Activated CD4-positive, CD25-positive, alpha-beta regulatory T cell treated with anti-CD3 and anti-CD28 coated beads, Interleukin-2, amount 50 U/mL, for 16 hours (primary cell): Measurements from ENCODE around the gene LRRC3C.
"Not testable (repeated sequence)": the region's sequence is repeated elsewhere in the genome, so short reads cannot be mapped to it uniquely, and the experiment has no call there.

Source experiments
- DNase-seq: peaks from one replicate; pipeline ENCODE4 v3.0.0-alpha.2; 2020; ENCODE audit warnings: low read depth, low spot score

LRRC3C gene

GRCh38 chr17:39946551-39947330, 19.2 kb downstream of the LRRC3C start:
- DNase-seq, result no peak

DNA sequence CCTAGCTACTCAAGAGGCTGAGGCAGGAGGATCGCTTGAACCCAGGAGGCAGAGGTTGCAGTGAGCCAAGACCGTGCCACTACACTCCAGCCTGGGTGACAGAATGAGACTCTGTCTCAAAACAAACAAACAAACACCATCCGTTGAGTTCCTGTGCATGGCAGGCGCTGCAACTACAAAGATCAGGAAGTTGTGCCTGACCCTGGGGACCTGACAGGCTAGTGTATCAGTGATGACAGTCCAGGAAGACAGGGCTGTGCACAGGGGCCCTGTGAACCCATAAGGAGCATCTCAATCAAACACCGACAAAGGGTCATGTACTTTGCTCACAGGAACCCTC, 20.9 kb downstream of the LRRC3C start:
- not testable (repeated sequence) for DNase-seq

DNA sequence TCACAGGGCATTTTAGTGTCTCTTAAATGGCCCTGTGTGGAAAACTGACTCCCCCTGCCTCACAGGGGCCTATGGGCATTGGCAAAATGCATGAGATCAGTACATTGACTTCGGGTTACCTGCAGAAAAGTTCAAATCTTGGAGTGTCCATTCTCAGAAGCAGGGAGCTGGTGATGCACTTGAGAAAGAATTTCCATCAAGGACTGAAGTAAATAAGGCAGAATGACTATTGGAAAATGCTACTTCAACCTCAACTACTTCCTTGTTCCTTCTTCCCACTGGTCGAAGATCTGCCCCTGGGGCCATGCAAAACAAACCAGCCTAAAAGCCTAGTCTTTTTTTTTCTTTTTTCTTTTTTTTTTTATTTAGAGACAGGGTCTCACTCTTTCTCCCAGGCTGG, 21.5 kb downstream of the LRRC3C start:
- DNase-seq, result no peak

- no peak for DNase-seq
These were observed 23.4 kb downstream of the LRRC3C start for GRCh38 chr17:39950871-39951348.

- DNase-seq, result no peak
These were observed 24.6 kb downstream of the LRRC3C start for GRCh38 chr17:39951924-39952679.

DNA sequence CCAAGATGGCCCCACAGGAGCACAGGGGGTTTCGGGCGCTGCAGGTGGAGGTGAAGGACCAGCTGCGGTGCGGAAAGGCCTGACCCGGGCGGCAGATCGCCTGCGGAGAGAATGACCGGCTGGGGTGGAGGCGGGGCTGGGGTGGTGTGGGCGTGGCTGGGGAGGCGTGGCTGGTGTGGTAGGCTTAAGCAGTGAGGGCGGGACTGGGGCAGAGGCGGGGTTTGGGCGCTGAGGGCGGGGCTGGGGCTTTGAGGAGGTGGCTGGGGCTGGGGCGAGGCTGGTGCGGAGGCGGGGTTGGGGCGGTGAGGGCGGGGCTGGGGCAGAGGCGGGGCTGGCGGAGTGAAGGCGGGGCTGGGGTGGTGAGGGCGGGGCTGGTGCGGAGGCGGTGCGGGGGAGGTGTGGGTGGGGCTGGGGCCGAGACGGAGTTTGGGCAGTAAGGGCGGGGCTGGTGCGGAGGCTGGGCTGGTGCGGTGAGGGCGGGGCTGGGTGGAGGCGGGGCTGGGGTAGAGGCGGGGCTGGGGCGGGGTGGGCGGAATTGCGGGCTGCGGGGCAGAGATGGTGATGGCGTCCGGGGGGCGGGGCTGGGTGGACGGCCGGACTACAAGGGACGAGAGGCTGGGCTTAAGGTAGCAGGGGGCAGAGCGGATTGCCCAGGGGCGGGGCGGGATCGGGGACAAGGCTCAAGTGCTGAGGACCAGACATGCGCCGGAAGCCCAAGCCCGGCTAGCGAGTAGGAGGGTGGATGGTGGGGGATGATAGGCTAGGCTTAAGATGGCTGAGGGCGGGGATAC, 25.3 kb downstream of the LRRC3C start:
- DNase-seq, result peak; percentile 82

DNA sequence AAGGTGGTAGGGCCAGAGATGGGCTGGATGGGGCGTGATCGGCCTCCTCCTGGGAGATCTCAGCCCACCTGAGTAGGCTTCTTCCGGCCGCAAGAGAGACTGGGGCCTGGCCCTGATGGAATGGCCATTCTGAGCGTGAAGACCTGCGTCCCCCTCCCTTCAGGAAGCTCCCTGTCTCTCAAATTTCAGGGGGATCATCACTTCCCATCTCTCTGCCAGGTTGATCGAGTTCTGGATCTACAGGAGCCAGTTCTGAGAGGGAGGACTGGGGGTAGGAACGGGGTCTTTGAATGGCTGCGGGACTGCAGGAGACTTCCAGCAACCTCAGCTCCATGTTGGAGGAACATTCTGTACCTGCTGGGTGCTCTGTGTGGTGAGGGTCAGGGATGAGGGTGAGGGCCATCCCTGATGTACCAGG, 25.9 kb downstream of the LRRC3C start:
- DNase-seq, result no peak

GRCh38 chr17:39954876-39955275, 27.3 kb downstream of the LRRC3C start:
- DNase-seq, result no peak

DNA sequence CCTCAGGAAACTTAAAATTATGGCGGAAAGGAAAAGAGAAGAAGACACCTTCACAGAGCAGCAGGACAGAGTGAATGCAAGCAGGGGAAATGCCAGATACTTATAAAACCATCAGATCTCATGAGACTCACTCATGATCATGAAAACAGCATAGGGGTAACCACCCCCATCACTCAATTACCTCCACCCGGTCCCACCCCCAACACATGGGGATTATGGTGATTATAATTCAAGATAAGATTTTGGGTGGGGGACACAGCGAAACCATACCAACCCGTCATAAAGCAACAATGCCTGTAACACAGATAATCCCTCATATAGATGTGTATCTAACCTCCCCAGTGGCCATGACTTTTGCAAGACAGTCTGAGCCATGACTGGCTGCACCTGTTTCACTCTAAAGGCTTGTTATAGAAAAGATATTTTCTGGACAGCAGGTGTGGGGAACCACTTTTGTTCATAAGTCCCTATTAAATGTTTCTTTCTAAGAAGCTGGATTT, 28.2 kb downstream of the LRRC3C start:
- no peak for DNase-seq

- DNase-seq, result no peak
These were observed 33.1 kb downstream of the LRRC3C start for GRCh38 chr17:39960524-39961041.

DNA sequence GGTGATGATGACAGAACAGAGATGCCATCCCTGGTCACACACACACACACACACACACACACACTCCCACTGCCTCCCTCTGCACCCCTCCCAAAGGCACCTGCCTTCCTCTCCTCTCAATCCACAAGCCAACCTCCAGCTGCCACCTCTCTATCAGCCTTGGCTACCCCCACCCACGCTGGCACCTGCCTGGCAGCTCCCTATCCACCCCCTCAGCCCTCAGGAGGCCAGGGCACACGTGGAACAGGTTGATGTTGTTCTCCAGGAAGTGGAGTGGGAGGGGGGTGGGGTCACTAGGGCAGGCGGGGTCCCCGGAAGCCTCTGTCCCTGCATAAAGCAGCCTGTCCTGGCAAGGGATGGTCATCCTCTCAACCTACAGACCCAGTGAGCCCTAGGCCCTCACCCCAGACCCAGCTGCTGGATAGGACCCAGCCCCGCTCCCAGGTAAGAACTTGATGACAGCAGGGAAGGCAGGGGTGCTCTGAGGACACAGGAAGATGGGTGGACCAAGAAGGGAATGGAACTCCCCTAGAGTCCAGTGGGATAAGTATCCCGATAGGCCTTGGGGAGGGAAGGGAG, 35.2 kb downstream of the LRRC3C start, which contains the start of gene GSDMA:
Gene GSDMA, plus strand, starts transcription at position 363 of the 579 bp plus-strand sequence. CDS start 2,684 bp downstream, outside the sequence.
- DNase-seq, result no peak

DNA sequence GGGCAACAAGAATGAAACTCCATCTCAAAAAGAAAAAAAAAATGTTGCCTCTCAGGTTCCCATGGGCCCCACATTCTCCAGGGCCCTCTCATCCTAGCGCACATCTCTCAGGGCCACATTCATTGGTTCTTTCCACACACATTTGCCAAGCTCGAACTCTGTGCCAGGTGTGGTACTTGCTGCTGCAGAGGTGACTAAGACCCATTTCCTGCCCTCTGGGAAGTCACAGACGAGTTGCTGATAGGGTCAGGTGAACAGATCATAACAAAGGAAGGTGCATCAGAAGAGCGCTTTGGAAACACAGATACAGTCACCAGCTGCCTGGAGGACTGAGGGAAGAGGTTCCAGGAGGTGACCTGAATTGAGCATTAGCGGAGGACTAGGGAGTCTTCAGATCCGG, 36.3 kb downstream of the LRRC3C start:
- DNase-seq, result no peak

- DNase-seq, result no peak
These were observed 37.6 kb downstream of the LRRC3C start for GRCh38 chr17:39965017-39965699.

DNA sequence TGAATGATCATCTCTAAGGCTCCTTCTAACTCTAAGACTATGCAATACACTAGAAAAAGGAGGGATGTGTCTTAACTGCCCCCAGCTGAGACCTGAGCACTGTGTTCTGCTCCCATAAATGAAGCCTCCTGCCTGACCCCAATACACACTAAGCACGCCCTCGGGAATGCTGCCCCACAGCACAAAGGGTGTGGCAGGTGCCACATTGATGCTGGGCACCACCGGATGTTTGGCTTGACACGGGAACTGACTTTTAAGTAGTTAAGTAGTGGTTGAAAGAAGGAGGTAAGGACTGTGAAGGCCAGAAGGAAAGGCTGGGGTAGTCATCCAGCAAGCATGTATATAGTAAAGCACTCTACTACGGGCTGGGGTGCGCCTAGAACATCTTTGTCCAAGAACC, 39.2 kb downstream of the LRRC3C start:
- DNase-seq, result no peak

DNA sequence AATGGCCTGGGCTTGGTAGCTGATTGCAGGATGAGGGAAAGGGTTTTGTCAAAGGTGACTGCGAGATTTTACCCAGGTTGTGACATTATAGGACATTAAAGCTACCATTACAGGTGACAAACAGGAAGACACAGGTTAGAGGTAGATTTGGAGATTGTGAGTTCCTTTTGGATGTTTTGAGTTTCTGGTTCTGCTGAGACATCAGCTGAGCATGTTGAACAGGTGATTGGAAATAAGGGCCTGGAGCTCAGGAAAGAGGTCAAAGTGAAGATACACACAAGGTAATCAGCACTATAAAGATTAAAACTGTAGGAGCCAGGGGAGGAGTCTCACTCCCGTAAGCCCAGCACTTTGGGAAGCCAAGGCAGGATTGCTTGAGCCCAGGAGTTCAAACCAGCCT, 41.2 kb downstream of the LRRC3C start:
- no peak for DNase-seq

DNA sequence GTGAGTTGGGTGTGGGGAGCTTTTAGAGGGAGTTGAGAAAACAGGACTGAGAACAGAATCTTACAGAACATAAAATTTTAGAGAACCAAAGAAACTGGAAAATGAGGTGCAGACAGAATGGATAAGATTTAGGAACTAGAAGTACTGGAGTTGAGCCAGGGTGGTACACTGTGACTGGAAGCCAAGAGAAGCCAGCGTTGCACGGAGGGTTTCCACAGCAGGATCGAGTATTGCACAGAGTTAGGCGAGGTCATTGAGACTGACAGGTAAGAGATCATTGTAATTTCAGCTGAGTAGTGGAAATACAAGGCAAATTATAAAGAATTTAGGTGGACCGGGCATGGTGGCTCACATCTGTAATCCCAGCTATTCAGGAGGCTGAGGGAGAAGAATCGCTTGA, 41.8 kb downstream of the LRRC3C start:
- DNase-seq, result no peak

DNA sequence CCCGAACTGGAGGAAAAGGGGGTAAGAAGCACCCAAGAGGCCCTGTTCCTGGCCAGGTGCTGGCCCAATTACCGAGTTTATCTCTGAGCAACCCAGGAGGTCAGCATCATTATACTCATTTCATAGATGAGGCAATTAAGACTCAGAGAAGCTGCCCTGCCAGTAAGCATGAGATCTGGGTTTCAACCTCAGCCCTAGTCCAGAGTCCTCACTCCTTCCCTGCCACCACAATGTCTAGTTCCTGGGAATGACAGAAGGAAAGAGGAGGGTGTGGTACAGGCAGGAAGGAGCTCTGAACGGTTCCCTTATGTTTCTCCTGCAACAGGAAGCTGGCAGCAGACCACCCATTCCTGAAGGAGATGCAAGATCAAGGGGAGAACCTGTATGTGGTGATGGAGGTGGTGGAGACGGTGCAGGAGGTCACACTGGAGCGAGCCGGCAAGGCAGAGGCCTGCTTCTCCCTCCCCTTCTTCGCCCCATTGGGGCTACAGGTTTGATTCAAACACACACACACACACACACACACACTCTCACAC, 42.7 kb downstream of the LRRC3C start:
- DNase-seq, result no peak

DNA sequence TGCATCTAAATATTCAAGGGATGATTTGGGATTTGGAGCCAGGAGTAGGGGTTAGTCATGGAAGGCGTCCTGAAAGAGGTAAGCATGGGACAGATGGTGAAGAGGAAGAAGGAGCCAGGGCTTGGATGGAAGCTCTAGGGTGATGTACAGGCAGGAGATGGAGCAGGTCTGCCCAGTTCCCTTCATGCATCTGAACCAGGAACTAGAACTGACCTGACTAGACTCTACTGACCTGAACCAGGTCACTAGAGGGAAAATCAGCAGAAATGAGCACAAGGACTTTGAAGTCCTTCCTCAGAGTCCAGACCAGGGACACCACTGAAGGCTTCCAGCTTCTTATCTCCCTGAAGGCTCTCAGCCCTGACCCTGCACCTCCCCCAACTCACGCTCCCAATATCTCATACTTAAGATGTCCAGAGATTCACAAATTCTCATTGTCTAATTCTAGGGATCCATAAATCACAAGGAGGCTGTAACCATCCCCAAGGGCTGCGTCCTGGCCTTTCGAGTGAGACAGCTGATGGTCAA, 43.6 kb downstream of the LRRC3C start:
- no peak for DNase-seq

GRCh38 chr17:39972271-39972670, 44.7 kb downstream of the LRRC3C start:
- no peak for DNase-seq

GRCh38 chr17:39973496-39973895, 46.0 kb downstream of the LRRC3C start:
- no peak for DNase-seq
